ENCODE results near the gene CBX4. TPM values are rescaled to one million over a fixed set of nuclear protein-coding genes. Genes with fewer than 3 reads are reported as not detected.

Gene CBX4
- total and polyA plus RNA-seq, 10 of the 15 experiments (the other 5 are each of a cell fraction or from before 2014, with no cell fraction given): 0.69 to 24.6 (median 4.2) TPM

- peak; percentile 72 for FAIRE-seq
- peak; percentile 16 for ATAC-seq
- intact Hi-C loops (cut with micrococcal nuclease; ENCODE audit: unreplicated experiment): loop anchor here (5.0 kb wide), 2 partner anchors 36 to 91 kb away; no protein-coding TSS in a partner anchor
- peak overlapping the region; percentile 84 for H3K9ac ChIP-seq (ENCODE audit: control insufficient read depth, insufficient read depth, low read length)
- under 1% methylated on average over 24 of the region's 67 CpGs for WGBS (ENCODE audit: insufficient coverage, insufficient replicate concordance, low lambda C conversion rate, missing lambda C conversion rate)
- peak overlapping the region; percentile 69 for H3K27ac ChIP-seq (ENCODE audit: control insufficient read depth, insufficient read depth)
- H3K9me3 ChIP-seq (replicated peaks; ENCODE audit: control insufficient read depth, insufficient read depth, low read length): no peaks in the 10 kb centered on the region; the same call in 2 of the 3 replicates
- H3K4me3 ChIP-seq: peak overlapping the region; percentile 95
- RAD21 ChIA-PET (ENCODE audit: unreplicated experiment): interaction anchor here (0.6 to 2.5 kb wide), 7 partner anchors 30 to 1818 kb away, joined by 3 to 11 read pairs (median 4); partner anchors contain the start of gene CBX8
- H3K27me3 ChIP-seq (replicated peaks in 1 of 2; ENCODE audit: control insufficient read depth in 2 of 2, insufficient read depth in 2 of 2, low read length in 1 of 2): peaks cover 20 to 27% of the 10 kb centered on the region in 2 experiments
- peaks cover 21% of the 10 kb centered on the region for H3K4me1 ChIP-seq (ENCODE audit: control insufficient read depth, insufficient read depth, low read length)
- POLR2A ChIA-PET: interaction anchor here (1.2 to 2.0 kb wide), 4 partner anchors 9 to 42 kb away, joined by 6 to 15 read pairs (median 9); partner anchors contain the start of gene CBX8
- in situ Hi-C loops (cut with MboI): no loop called here
- CTCF ChIA-PET: interaction anchor here (0.6 to 2.1 kb wide), 11 partner anchors 11 to 761 kb away, joined by 3 to 10 read pairs (median 3); no protein-coding TSS in a partner anchor
- H3K36me3 ChIP-seq (ENCODE audit: control insufficient read depth in 2 of 2, insufficient read depth in 2 of 2, low read length in 1 of 2): peaks cover 0 to 16% of the 10 kb centered on the region in 2 experiments; a peak in 2 of 4 replicates
- no peak for DNase-seq (ENCODE audit: low read depth, low spot score)
- BruUV-seq (replicated peaks): no TSS peak
- 0 out of 2 replicates have a peak, but pooled peaks cover 5% of the 10 kb centered on the region for H4K20me1 ChIP-seq (ENCODE audit: control insufficient read depth, insufficient read depth)
- SMC1A ChIA-PET (ENCODE audit: uncharacterized antibody, unreplicated experiment): interaction anchor here (1.0 to 1.6 kb wide), 2 partner anchors 14 to 84 kb away, joined by 3 read pairs; no protein-coding TSS in a partner anchor
- H2AFZ ChIP-seq (ENCODE audit: control insufficient read depth, low read depth, low read length): no peak overlapping the region
- H3K79me2 ChIP-seq (ENCODE audit: control insufficient read depth, insufficient read depth, low read length): peaks cover 22% of the 10 kb centered on the region
- H3K4me2 ChIP-seq (ENCODE audit: control insufficient read depth, insufficient read depth): peak overlapping the region; percentile 79
- TF ChIP-seq ESRRA (IDR thresholded peaks at IDR 0.05; ENCODE audit: low read length): no peak
- 0 out of 2 replicates have a peak, but pooled peaks have one; percentile 12 for TF ChIP-seq NKRF (conservative IDR thresholded peaks at IDR 0.05)
- TF ChIP-seq TCF3 (IDR thresholded peaks at IDR 0.05; ENCODE audit: borderline replicate concordance, insufficient read depth, low read depth, low read length): no peak
- no peak for TF ChIP-seq CEBPB (IDR thresholded peaks at IDR 0.05; ENCODE audit: borderline replicate concordance in 1 of 2, low read depth in 2 of 2, low read length in 2 of 2)
- no peak for TF ChIP-seq MEF2A (IDR thresholded peaks at IDR 0.05; ENCODE audit: insufficient read depth, low read depth, low read length)
- TF ChIP-seq NFYB (IDR thresholded peaks at IDR 0.05; ENCODE audit: insufficient read depth, low read depth, low read length): no peak
- TF ChIP-seq, protein P1, sequence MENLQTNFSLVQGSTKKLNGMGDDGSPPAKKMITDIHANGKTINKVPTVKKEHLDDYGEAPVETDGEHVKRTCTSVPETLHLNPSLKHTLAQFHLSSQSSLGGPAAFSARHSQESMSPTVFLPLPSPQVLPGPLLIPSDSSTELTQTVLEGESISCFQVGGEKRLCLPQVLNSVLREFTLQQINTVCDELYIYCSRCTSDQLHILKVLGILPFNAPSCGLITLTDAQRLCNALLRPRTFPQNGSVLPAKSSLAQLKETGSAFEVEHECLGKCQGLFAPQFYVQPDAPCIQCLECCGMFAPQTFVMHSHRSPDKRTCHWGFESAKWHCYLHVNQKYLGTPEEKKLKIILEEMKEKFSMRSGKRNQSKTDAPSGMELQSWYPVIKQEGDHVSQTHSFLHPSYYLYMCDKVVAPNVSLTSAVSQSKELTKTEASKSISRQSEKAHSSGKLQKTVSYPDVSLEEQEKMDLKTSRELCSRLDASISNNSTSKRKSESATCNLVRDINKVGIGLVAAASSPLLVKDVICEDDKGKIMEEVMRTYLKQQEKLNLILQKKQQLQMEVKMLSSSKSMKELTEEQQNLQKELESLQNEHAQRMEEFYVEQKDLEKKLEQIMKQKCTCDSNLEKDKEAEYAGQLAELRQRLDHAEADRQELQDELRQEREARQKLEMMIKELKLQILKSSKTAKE (IDR thresholded peaks at IDR 0.05; ENCODE audit: low read depth, poor library complexity, severe bottlenecking): no peak
- no peak for TF ChIP-seq NR2F1 (conservative IDR thresholded peaks at IDR 0.05)
- TF ChIP-seq BACH1 (IDR thresholded peaks at IDR 0.05; ENCODE audit: borderline replicate concordance): no peak
- no peak for TF ChIP-seq RB1 (IDR thresholded peaks at IDR 0.05; ENCODE audit: borderline replicate concordance)
- no peak for TF ChIP-seq ZNF217 (IDR thresholded peaks at IDR 0.05)
- no peak for TF ChIP-seq RCOR1 (conservative IDR thresholded peaks at IDR 0.05; ENCODE audit: low read depth, low read length)
- TF ChIP-seq, protein P2, sequence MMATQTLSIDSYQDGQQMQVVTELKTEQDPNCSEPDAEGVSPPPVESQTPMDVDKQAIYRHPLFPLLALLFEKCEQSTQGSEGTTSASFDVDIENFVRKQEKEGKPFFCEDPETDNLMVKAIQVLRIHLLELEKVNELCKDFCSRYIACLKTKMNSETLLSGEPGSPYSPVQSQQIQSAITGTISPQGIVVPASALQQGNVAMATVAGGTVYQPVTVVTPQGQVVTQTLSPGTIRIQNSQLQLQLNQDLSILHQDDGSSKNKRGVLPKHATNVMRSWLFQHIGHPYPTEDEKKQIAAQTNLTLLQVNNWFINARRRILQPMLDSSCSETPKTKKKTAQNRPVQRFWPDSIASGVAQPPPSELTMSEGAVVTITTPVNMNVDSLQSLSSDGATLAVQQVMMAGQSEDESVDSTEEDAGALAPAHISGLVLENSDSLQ (IDR thresholded peaks at IDR 0.05): peak; percentile 29; the same call in 1 of the 2 replicates
- no peak for TF ChIP-seq ZNF24 (IDR thresholded peaks at IDR 0.05)
- no peak for TF ChIP-seq SMC3 (IDR thresholded peaks at IDR 0.05; ENCODE audit: borderline replicate concordance, low read length)
- TF ChIP-seq TCF12 (IDR thresholded peaks at IDR 0.05; ENCODE audit: low read depth, low read length): no peak
- peak; percentile 35; the same call in 1 of the 2 replicates for TF ChIP-seq ZNF384 (IDR thresholded peaks at IDR 0.05; ENCODE audit: borderline replicate concordance, low read depth, low read length)
- no peak for TF ChIP-seq HDAC6 (IDR thresholded peaks at IDR 0.05; ENCODE audit: unreplicated experiment)
Observed at GRCh38 chr17:79838522-79839274, 542 bp downstream of the CBX4 start.
